ENCODE data around the gene KRT35.

Gene KRT35

DNA sequence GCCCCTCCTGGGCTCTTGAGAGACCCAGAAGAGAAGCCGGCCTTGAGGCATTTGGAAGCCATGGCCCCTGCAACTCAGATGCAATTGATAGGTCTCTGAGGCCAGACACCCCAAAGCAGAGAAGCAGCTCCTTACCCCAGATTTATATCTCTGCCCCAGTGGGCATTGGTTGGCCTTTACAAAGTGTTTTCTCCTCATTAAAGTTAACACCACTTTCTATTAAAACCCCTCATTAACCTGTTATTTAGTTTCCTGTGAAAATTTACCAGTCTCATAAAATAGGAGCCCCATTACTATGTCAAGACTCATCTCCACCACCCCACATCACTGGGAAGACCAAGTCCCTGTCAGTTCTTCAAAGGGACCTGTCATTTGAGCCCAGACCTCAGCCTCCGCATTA lies at the start of gene KRT35:
Gene KRT35 (minus strand): TSS at position 116 of the 400 bp plus-strand sequence. CDS start 54 bp downstream, at position 62.
- Histone ChIP-seq H3K9me3 (ENCODE audit: control insufficient read depth, low read length) (no peaks in the 10 kb centered on the region), H3K4me1 (ENCODE audit: control insufficient read depth, insufficient read depth, low read length) (peaks cover 34% of the 10 kb centered on the region), H3K27me3 (ENCODE audit: control insufficient read depth, insufficient read depth, low read length) (peaks cover 36% of the 10 kb centered on the region), H3K36me3 (ENCODE audit: control insufficient read depth, insufficient read depth, low read length) (no peaks in the 10 kb centered on the region), H3K4me3 (ENCODE audit: low read length) (no peak within 1 kb of the TSS), H3K9ac (ENCODE audit: low read length) (no peak within 1 kb of the TSS)

DNA sequence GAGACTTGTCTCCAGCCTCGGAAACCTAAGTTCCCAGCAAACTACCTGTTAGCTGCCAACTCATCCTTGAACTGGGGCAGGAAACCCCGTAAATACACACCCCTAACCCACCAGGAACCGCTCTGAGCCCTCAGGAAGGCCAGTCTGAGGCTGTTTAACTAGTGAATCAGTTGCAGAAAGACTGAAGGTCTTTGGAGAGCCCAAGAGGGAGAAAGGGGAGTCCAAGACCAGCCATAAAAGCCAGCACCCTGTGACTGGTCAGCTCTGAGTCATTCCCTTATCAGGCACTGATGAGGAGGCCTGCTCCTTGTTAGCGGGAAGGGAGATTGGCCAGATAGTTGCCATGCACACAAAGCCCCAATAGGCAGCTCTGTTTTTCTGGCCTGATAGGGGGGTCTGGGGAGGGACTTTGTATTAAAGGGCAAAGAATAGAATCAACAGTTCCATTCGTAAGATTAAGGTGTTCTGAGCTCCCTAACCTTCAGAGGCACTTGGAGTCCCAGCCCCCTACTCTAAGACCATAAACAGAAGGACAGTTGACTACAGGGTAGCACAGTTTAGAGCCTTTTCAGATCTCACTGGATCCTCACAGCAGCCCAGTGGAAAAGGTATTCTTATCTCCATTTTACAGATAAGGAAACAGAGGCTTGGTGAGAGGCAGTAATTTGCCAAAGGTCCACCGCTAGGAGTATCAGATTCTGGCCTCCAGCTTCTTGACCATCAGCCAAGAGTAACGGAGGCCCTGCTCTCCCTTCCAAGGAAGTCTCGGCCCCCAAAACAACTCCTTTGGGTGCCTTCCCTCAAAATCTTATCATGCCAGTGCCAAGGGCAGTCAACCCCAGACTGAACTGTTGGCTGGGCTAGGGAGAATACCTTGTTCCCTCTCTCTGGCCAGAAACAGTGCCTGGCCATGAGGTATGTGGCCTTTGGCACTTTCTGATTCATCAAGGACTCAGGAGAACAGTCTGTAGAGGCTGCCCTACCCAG lies 49.4 kb upstream of the KRT35 start:
- H3K4me3 ChIP-seq (ENCODE audit: low read length) = no peak overlapping the region
- peaks cover 26% of the 10 kb centered on the region for H3K27me3 ChIP-seq (ENCODE audit: control insufficient read depth, insufficient read depth, low read length)
- peak overlapping the region; percentile 90 for H3K9ac ChIP-seq (ENCODE audit: low read length)
- peaks cover 35% of the 10 kb centered on the region for H3K4me1 ChIP-seq (ENCODE audit: control insufficient read depth, insufficient read depth, low read length)
- no peaks in the 10 kb centered on the region for H3K9me3 ChIP-seq (ENCODE audit: control insufficient read depth, low read length)
- peaks cover 7% of the 10 kb centered on the region for H3K36me3 ChIP-seq (ENCODE audit: control insufficient read depth, insufficient read depth, low read length)

DNA sequence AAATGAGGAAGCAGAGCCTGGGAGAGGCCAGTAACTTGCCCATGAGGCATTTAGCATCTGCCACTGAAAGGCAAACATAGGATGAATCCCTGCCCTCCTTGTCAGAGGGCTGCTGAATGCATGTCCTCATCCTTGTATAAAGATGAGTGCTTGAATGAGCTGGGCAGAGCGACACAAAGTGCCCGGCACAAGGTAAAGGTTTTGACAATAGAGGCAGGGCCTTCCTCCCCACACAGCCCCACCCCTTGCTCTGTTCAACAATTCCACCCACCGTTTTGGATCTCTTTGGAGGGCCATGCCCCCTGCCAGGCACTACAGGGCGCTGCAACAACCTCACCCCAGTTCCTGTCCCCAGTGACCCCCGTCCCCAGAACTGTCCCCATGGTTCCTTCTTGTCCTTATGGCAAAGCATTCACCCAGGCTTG lies 48.6 kb upstream of the KRT35 start:
- Histone ChIP-seq H3K4me1 (ENCODE audit: control insufficient read depth, insufficient read depth, low read length) (peaks cover 43% of the 10 kb centered on the region), H3K36me3 (ENCODE audit: control insufficient read depth, insufficient read depth, low read length) (peaks cover 13% of the 10 kb centered on the region), H3K9me3 (ENCODE audit: control insufficient read depth, low read length) (no peaks in the 10 kb centered on the region), H3K27me3 (ENCODE audit: control insufficient read depth, insufficient read depth, low read length) (peaks cover 26% of the 10 kb centered on the region), H3K9ac (ENCODE audit: low read length) (peak overlapping the region; percentile 90), H3K4me3 (ENCODE audit: low read length) (no peak overlapping the region)

DNA sequence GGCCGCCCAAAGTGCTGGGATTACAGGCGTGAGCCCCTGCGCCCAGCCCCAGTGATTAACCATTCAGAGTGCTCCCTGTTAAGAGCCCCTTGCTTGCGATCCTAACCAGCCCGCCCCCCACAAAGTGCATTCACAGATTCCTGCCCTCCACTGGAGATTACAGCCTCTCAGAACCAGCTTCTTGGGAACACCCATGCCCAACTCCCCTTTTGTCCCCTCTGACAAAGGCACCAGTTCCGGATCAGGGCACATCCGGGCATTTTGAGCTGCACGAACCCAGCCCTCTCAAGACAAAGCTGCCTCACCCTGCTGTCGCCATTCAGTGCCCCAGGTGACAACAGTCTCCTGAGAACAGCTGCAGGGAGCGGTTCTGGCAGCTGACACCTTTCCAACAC lies 48.0 kb upstream of the KRT35 start:
- Histone ChIP-seq H3K4me1 (ENCODE audit: control insufficient read depth, insufficient read depth, low read length) (peaks cover 49% of the 10 kb centered on the region), H3K27me3 (ENCODE audit: control insufficient read depth, insufficient read depth, low read length) (peaks cover 26% of the 10 kb centered on the region), H3K36me3 (ENCODE audit: control insufficient read depth, insufficient read depth, low read length) (peaks cover 15% of the 10 kb centered on the region), H3K9ac (ENCODE audit: low read length) (peak overlapping the region; percentile 90), H3K4me3 (ENCODE audit: low read length) (peak overlapping the region; percentile 72), H3K9me3 (ENCODE audit: control insufficient read depth, low read length) (no peaks in the 10 kb centered on the region)

DNA sequence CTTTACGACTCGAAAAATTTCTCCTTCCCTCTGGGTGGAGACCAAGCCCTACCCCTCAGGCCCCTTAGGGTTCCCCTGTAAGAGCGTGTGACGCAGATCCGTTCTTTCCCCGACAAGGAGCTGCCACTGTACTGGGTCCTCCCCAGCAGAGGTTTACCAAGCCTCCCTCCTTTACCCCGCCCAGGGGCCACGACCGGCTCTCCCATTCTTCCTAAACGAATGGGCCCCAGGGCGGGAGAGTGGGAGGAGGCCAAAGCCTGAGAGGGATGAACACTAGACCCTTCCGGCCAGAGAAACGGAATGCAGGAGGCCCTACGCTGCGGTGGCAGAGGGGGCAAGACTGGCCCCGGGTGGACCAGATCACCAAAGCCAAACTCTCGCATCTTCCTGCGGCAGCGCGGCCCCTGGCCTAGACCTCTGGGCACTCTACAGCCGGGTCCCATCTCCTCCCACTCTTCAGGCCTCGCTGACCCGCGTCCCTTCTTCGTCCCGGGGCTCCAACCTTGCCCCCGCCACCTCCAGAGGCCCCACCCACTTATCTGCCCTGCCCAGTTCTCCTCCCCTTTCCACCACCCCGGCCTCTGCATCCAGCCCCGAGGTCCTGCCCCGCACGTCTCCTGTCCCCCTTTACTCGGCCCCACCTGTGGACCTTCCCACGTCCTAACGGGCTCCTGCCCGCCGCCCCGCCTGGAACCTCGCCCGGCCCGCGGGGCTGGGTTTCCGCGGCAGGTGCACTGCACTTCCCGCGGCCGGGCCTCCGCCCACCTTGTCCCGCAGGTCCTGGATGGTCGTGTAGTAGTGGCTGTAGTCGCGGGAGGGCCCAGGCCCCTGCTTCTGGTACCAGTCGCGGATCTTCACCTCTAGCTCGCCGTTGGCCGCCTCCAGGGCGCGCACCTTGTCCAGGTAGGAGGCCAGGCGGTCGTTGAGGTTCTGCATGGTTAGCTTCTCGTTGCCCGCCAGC lies 46.4 kb upstream of the KRT35 start:
- H3K4me3 ChIP-seq (ENCODE audit: low read length) = peak overlapping the region; percentile 72
- peaks cover 28% of the 10 kb centered on the region for H3K36me3 ChIP-seq (ENCODE audit: control insufficient read depth, insufficient read depth, low read length)
- peak overlapping the region; percentile 90 for H3K9ac ChIP-seq (ENCODE audit: low read length)
- no peaks in the 10 kb centered on the region for H3K9me3 ChIP-seq (ENCODE audit: control insufficient read depth, low read length)
- peaks cover 26% of the 10 kb centered on the region for H3K27me3 ChIP-seq (ENCODE audit: control insufficient read depth, insufficient read depth, low read length)
- peaks cover 65% of the 10 kb centered on the region for H3K4me1 ChIP-seq (ENCODE audit: control insufficient read depth, insufficient read depth, low read length)

DNA sequence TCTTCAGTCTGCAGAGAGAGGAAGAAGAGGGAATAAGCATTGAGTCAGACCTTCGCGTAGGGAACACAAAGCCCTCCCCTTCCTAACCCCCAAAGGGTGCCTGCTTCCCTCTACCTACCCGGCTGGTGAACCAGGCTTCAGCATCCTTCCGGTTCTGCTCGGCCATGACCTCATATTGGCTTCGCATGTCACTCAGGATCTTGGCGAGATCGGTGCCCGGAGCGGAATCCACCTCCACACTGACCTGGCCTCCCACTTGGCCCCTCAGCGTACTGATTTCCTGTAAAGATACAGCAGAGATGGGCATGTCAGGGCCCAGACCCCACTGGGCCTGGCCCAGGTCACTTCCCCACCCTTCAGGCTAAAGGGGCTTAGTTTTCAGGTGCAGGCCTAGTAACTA lies 43.3 kb upstream of the KRT35 start:
- Histone ChIP-seq H3K9ac (ENCODE audit: low read length) (peak overlapping the region; percentile 40), H3K9me3 (ENCODE audit: control insufficient read depth, low read length) (no peaks in the 10 kb centered on the region), H3K4me1 (ENCODE audit: control insufficient read depth, insufficient read depth, low read length) (peaks cover 76% of the 10 kb centered on the region), H3K27me3 (ENCODE audit: control insufficient read depth, insufficient read depth, low read length) (peaks cover 21% of the 10 kb centered on the region), H3K36me3 (ENCODE audit: control insufficient read depth, insufficient read depth, low read length) (peaks cover 28% of the 10 kb centered on the region), H3K4me3 (ENCODE audit: low read length) (peak overlapping the region; percentile 23)

DNA sequence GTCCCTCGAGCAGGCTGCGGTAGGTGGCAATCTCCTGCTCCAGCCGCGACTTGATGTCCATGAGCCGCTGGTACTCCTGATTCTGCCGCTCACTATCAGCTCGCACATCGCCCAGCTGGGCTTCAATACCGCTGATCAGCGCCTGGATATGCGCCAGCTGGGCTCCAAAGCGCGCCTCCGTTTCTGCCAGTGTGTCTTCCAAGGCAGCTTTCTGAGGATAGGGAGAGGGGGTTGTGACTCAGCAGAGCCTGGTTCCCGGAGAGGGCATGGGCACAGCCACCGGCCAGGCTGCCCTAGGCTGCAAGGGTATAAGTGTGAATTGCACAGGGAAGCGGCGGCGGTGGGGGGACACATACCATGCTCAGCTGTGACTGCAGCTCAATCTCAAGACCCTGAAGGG lies 42.8 kb upstream of the KRT35 start:
- peak overlapping the region; percentile 23 for H3K4me3 ChIP-seq (ENCODE audit: low read length)
- peaks cover 17% of the 10 kb centered on the region for H3K27me3 ChIP-seq (ENCODE audit: control insufficient read depth, insufficient read depth, low read length)
- H3K4me1 ChIP-seq (ENCODE audit: control insufficient read depth, insufficient read depth, low read length) = peaks cover 72% of the 10 kb centered on the region
- H3K9ac ChIP-seq (ENCODE audit: low read length) = peak overlapping the region; percentile 40
- no peaks in the 10 kb centered on the region for H3K9me3 ChIP-seq (ENCODE audit: control insufficient read depth, low read length)
- H3K36me3 ChIP-seq (ENCODE audit: control insufficient read depth, insufficient read depth, low read length) = peaks cover 28% of the 10 kb centered on the region

DNA sequence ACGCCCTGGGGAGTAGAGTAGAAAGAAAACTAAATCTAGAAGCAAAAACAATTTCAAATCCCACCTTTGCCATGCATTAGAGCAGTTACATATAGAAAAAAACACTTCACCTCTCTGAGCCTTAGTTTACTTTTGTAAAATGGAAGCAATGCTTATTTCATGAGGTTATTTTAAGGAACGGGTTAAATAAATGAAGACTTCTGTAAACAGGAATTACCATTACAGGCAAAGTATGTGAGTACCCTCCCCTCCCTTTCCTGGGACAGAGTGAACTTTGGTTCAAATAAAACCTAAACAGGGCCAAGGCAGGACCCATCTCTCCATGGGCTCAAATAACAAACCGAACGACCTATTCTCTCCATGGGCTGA lies 42.3 kb upstream of the KRT35 start:
- Histone ChIP-seq H3K9ac (ENCODE audit: low read length) (peak overlapping the region; percentile 40), H3K9me3 (ENCODE audit: control insufficient read depth, low read length) (no peaks in the 10 kb centered on the region), H3K4me3 (ENCODE audit: low read length) (peak overlapping the region; percentile 9), H3K27me3 (ENCODE audit: control insufficient read depth, insufficient read depth, low read length) (peaks cover 14% of the 10 kb centered on the region), H3K4me1 (ENCODE audit: control insufficient read depth, insufficient read depth, low read length) (peaks cover 67% of the 10 kb centered on the region), H3K36me3 (ENCODE audit: control insufficient read depth, insufficient read depth, low read length) (peaks cover 28% of the 10 kb centered on the region)

DNA sequence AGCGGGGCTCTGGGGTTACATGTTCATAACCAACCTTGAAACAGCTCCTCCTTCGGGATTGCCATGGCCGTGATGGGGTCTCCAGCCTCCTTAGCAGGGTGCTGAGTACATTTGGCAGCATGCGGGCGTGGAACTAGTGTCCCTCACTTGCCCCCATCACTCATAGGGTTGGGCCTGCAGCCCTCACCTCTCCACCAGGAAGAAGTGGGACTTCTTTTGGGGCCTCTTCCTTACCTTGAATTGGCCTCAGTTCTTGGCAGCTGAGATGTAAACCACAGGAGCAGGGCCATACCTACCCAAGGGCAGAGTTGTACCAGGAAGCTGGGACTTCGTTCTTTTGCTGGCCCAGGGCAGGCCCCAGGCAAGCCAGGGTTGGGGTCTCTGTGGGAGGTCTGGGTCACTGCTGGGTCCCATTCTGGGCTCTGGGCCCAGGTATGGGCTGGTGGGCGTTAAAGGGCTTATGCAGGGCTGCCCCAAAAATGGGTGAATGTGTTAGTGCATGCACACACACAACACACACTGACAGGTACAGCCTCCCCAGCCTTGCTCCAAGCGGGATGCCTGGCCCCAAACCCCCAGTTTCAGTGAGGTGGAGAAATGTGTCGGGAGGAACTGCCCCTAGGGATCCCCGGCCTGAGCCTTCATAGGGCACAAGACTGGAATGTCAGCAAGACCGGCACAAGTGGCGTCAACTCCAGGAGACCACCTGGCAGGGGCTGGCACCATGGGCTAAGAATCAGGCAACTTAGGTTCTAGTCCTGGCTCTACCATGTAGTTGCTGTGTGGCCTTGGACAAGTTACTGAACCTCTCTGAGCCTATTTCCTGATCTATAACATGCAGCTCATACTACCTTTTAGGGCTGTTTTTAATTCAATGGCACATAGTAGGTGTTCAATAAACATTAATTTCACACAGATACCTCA lies 41.6 kb upstream of the KRT35 start:
- Histone ChIP-seq H3K4me1 (ENCODE audit: control insufficient read depth, insufficient read depth, low read length) (peaks cover 66% of the 10 kb centered on the region), H3K9me3 (ENCODE audit: control insufficient read depth, low read length) (no peaks in the 10 kb centered on the region), H3K4me3 (ENCODE audit: low read length) (peak overlapping the region; percentile 12), H3K27me3 (ENCODE audit: control insufficient read depth, insufficient read depth, low read length) (peaks cover 9% of the 10 kb centered on the region), H3K9ac (ENCODE audit: low read length) (peak overlapping the region; percentile 28), H3K36me3 (ENCODE audit: control insufficient read depth, insufficient read depth, low read length) (peaks cover 28% of the 10 kb centered on the region)

DNA sequence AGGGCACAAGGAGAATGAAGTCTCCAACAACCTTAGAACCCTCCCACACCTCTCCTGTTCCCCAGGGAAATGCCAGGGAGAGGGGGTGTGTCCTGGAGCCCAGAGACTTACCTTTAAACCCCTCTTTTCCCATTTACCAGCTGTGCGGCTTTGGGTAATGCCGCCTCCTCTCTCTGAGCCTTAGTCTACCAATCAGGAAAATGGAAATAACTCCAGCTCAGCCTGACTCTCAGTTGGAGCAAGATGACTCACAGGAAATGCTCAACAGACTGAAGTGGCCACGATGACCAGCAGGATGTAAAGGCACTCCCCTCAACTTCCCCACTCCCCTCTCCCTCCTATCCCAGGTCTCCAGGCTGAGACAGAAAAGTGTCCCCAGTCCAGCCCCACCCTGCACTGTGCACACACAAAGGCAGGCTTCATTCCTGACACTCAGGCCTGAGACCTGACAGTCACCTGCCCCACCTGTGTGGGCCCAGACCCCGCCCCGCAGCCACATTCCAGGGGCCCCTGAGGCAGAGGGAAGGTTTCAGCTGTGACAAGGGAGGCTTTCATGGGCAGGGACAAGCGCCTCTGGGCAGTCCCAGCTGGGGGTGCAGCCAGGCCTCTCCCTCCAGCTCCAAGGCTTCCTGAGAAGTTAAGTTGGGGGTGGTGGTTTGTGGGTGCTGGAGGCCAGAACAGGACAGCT lies 40.8 kb upstream of the KRT35 start:
- Histone ChIP-seq H3K36me3 (ENCODE audit: control insufficient read depth, insufficient read depth, low read length) (peaks cover 22% of the 10 kb centered on the region), H3K4me3 (ENCODE audit: low read length) (no peak overlapping the region), H3K9me3 (ENCODE audit: control insufficient read depth, low read length) (no peaks in the 10 kb centered on the region), H3K27me3 (ENCODE audit: control insufficient read depth, insufficient read depth, low read length) (peaks cover under 1% of the 10 kb centered on the region), H3K9ac (ENCODE audit: low read length) (peak overlapping the region; percentile 2), H3K4me1 (ENCODE audit: control insufficient read depth, insufficient read depth, low read length) (peaks cover 63% of the 10 kb centered on the region)

Data from mucosa of stomach (tissue), 1 donor.